Heart left ventricle (tissue), 16 donors: ENCODE results near the gene RIPK3. TPM values are rescaled to one million over a fixed set of nuclear protein-coding genes. Genes with fewer than 3 reads are reported as not detected.

Experiments
- ATAC-seq, 4 donors: fragments of 200-7000 bp; cut with Tn5 transposase; one replicate each; pipeline ENCODE4 v1.9.1; 2020 to 2022; ENCODE audit warnings: moderate library complexity in 4 of 4, mild to moderate bottlenecking in 3 of 4, moderate number of reproducible peaks in 1 of 4
- DNase-seq, 5 donors: peaks; one replicate each; pipeline ENCODE4 v3.0.0-alpha.2; 2020
- H3K27ac ChIP-seq, 12 donors: fragments of 200-600 bp; sonication (generic) in 4 of 12; one replicate each; pipeline versions ENCODE4 v1.5.0 to v1.8.0; 2016 to 2022; ENCODE audit warnings: mild to moderate bottlenecking in 2 of 12
- H3K27me3 ChIP-seq, 9 donors: fragments of 200-600 bp; sonication (generic) in 2 of 9; one replicate each; pipeline versions ENCODE4 v1.5.1 to v1.8.0; 2016 to 2022; ENCODE audit warnings: mild to moderate bottlenecking in 3 of 9
- H3K36me3 ChIP-seq, 9 donors: fragments of 200-600 bp; sonication (generic) in 2 of 9; one replicate each; pipeline versions ENCODE4 v1.5.0 to v1.8.0; 2018 to 2022; ENCODE audit warnings: mild to moderate bottlenecking in 2 of 9
- H3K4me1 ChIP-seq, 12 donors: fragments of 200-600 bp; sonication (generic) in 4 of 12; one replicate each; pipeline versions ENCODE4 v1.5.0 to v1.8.0; 2016 to 2022; ENCODE audit warnings: mild to moderate bottlenecking in 3 of 12
- H3K4me3 ChIP-seq, 12 donors: fragments of 200-600 bp; sonication (generic) in 4 of 12; one replicate each; pipeline versions ENCODE4 v1.5.0 to v1.8.0; 2017 to 2022; ENCODE audit warnings: mild to moderate bottlenecking in 9 of 12, moderate library complexity in 4 of 12
- H3K9me3 ChIP-seq, 12 donors: fragments of 200-600 bp; sonication (generic) in 4 of 12; one replicate each; pipeline versions ENCODE4 v1.5.0 to v1.8.0; 2016 to 2022; ENCODE audit warnings: mild to moderate bottlenecking in 1 of 12
- POLR2A ChIP-seq, 2 donors: fragments of 450-650 bp; IDR thresholded peaks; one replicate each; pipeline ENCODE4 v1.6.1; 2017; ENCODE audit warnings: antibody characterized with exemption in 2 of 2, mild to moderate bottlenecking in 2 of 2, moderate library complexity in 2 of 2
- WGBS, 4 donors: extraction: QIAGEN DNeasy Blood & Tissue Kit in 2 of 4; methylation state at CpG; one replicate each; pipeline versions ENCODE4 v1.1.5 to v1.1.7; 2013 to 2018; 5-methylcytosine and 5-hydroxymethylcytosine counted together
- intact Hi-C, 10 donors: fragments of 100-400 bp; cut with DNase I; formaldehyde crosslinking; loops; one replicate each; pipeline versions ENCODE4 v1.11.1 to v1.14.2; 2022
- polyA plus RNA-seq, 2 donors: library from polyadenylated mRNA; stranded (reverse); fragments of 200-250 nt; gene quantifications; one replicate each; pipeline ENCODE4 v1.2.3, GENCODE V29; 2013
- total RNA-seq, 9 donors: library from RNA; depleted of rRNA in 2 of 9; stranded (reverse); fragments of >200 nt in 2 of 9; fragmentation: NEBNext Ultra II Directional in 3 of 9; extraction: Animal tissue kit (Norgen Biotek cat#: 25700) in 3 of 9; gene quantifications; one replicate each; pipeline versions ENCODE4 v1.1.0 to v1.2.4, GENCODE V29; 2016 to 2023
- TF ChIP-seq, protein P1 (sequence below), 12 donors: fragments of 200-600 bp; sonication (generic) in 4 of 12; IDR thresholded peaks; one replicate each; pipeline versions ENCODE4 v1.5.0 to v1.8.0; 2018 to 2022; ENCODE audit warnings: antibody characterized with exemption in 12 of 12, mild to moderate bottlenecking in 5 of 12
- donor health status: ischemic (EF 13 %, LVEDD 7.1; RV severe dilation, severe dysfunction).
- donor health status: healthy with polysubstance abuse.
- donor health status: DM: no; HTN: yes; CAD: no.
- donor health status: DM: no; HTN: no; CAD: no.
- donor health status: ischemic (EF 25% LVEDD 6.9; RV normal size, moderate dysfunction).
- donor health status: ischemic (EF 25% LVEDD 5.7; RV mildly dilated, moderate dysfunction).
- donor health status: healthy.
- donor health status: DM: yes; HTN: yes; CAD: no.
- donor health status: ischemic (EF 35%, LVEDD 5.7; RV mildly dilated, moderate dysfunction).
- donor health status: nonischemic (EF 11% LVEDD 7.7; RV severe dilation, severe dysfunction).
- donor health status: DM: yes; HTN: yes; CAD: no.
- donor health status: PGD.
- donor health status: ischemic (EF 29% LVEDD 5.4; RV normal size, mild dysfunction).
- donor health status: nonischemic (EF 23%, LVEDD 6.1; RV moderate dilation, normal function).

Gene RIPK3
- total and polyA plus RNA-seq, 11 donors = 0.75 to 10.5 (median 3.0) TPM

DNA sequence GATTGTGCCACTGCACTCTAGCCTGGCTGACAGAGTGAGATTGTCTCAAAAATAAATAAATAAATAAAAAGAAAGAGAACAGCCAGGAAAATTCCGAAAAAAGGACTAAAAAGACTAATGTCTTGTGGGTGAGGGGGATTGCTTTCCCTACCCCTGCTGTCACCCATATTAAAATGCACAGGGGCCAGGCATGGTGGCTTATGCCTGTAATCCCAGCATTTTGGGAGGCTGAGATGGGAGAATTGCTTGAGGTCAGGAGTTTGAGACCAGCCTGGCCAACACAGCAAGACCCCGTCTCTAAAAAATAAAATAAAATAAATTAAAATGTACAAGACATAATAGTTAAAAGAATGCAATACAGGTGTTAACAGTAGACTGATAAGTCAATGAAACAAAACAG lies 46.3 kb downstream of the RIPK3 start:
- Histone ChIP-seq H3K4me1 (peaks cover 0 to 21% (median 5%) of the 10 kb centered on the region in 12 donors), H3K4me3 (no peak overlapping the region), H3K9me3 (no peaks in the 10 kb centered on the region), H3K36me3 (peaks cover 0 to 75% (median 58%) of the 10 kb centered on the region in 9 donors), H3K27me3 (no peaks in the 10 kb centered on the region), H3K27ac (no peak overlapping the region)
- ATAC-seq (no peak), DNase-seq (no peak)
- TF ChIP-seq POLR2A (IDR thresholded peaks at IDR 0.05) = no peak
- TF ChIP-seq, protein P1, sequence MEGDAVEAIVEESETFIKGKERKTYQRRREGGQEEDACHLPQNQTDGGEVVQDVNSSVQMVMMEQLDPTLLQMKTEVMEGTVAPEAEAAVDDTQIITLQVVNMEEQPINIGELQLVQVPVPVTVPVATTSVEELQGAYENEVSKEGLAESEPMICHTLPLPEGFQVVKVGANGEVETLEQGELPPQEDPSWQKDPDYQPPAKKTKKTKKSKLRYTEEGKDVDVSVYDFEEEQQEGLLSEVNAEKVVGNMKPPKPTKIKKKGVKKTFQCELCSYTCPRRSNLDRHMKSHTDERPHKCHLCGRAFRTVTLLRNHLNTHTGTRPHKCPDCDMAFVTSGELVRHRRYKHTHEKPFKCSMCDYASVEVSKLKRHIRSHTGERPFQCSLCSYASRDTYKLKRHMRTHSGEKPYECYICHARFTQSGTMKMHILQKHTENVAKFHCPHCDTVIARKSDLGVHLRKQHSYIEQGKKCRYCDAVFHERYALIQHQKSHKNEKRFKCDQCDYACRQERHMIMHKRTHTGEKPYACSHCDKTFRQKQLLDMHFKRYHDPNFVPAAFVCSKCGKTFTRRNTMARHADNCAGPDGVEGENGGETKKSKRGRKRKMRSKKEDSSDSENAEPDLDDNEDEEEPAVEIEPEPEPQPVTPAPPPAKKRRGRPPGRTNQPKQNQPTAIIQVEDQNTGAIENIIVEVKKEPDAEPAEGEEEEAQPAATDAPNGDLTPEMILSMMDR (IDR thresholded peaks at IDR 0.05) = no peak
- intact Hi-C loops = no loop called here
- WGBS, 4 donors = 95 to 98% (median 97%) methylated on average over 2 of the region's 2 CpGs

DNA sequence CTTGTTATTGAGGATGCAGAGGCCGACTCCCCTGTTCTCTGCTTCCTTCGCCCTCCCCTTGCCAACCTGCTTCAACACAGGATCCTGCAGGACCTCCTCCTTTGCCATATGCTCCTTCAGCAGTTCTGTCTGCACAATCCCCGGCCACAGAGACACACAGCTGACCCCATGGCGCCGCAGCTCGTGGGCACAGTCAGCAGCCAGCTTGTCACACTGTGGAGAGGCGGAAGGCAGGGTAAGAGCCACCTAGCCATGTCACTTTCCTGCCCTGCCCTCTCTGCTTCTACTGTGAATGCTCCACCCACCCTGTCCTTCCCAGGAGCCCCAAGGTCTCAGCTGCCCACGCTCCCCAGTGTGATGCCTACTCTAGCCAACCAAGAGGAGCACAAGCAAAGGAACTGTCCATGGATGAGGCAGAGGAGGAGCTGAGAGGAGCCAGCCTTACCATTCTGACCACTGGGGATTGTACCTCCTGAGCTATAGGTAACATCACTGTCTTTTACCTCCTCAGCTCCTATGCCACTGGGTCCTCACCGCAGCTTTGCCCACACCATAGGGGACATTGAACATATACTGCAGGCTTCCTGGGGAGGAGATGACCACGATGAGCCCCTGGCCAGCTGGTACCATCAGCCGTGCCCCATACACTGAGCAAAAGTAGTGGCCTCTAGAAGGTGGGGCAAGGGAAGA lies 47.5 kb downstream of the RIPK3 start:
- H3K4me1 ChIP-seq = peaks cover 0 to 9% (median 2%) of the 10 kb centered on the region in 12 donors
- 89 to 96% (median 95%) methylated on average over 10 to 11 of the region's 11 CpGs for WGBS, 4 donors
- H3K27ac ChIP-seq = no peak overlapping the region
- intact Hi-C loops = no loop called here
- no peaks in the 10 kb centered on the region for H3K27me3 ChIP-seq
- ATAC-seq (no peak), DNase-seq (no peak)
- TF ChIP-seq, protein P1 (IDR thresholded peaks at IDR 0.05) = no peak
- TF ChIP-seq POLR2A (IDR thresholded peaks at IDR 0.05) = no peak
- no peaks in the 10 kb centered on the region for H3K9me3 ChIP-seq
- peaks cover 0 to 75% (median 58%) of the 10 kb centered on the region in 9 donors for H3K36me3 ChIP-seq
- no peak overlapping the region for H3K4me3 ChIP-seq

DNA sequence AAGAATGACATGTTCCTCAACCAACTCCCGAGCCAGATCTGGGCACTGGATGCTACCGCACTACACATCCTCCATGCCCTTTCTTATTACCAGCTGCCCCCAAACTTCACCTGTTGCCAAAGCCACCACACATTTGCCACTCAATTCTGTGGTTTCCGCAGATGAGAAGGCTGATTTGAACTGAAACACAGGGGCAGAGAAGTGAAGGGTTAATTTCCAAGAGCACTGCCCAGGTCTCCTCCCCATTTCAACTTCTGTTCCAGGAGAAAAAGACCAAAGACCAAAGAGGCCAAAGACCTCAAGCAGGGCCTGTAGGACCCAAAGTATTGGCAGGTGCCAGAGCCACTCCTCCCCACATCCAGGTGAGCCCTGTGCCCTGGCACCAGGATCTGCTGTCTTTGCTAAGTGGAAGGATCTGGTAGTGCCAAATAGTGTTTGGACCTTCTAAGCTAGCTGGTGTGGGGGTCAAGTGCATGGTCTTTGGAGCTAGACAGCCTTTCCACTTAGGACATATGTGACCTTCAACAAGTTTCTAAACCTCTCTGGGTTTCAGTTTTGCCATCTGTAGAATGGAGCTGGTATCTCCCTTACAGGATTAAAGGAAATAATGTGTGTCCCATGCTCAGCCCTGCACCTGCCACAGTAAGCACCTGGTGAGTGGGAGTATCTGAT lies 48.2 kb downstream of the RIPK3 start:
- Histone ChIP-seq H3K9me3 (no peaks in the 10 kb centered on the region), H3K27me3 (no peaks in the 10 kb centered on the region), H3K27ac (no peak overlapping the region), H3K4me3 (no peak overlapping the region), H3K4me1 (peaks cover 0 to 2% (median under 1%) of the 10 kb centered on the region in 12 donors), H3K36me3 (peaks cover 0 to 75% (median 58%) of the 10 kb centered on the region in 9 donors)
- DNase-seq (no peak), ATAC-seq (no peak)
- WGBS, 4 donors = 90 to 92% (median 91%) methylated on average over 3 of the region's 3 CpGs
- no peak for TF ChIP-seq POLR2A (IDR thresholded peaks at IDR 0.05)
- TF ChIP-seq, protein P1 (IDR thresholded peaks at IDR 0.05) = no peak
- intact Hi-C loops = loop anchor here in 1 of 10 donors (2.0 kb wide), 1 partner anchor 41 kb away; no protein-coding TSS in a partner anchor

DNA sequence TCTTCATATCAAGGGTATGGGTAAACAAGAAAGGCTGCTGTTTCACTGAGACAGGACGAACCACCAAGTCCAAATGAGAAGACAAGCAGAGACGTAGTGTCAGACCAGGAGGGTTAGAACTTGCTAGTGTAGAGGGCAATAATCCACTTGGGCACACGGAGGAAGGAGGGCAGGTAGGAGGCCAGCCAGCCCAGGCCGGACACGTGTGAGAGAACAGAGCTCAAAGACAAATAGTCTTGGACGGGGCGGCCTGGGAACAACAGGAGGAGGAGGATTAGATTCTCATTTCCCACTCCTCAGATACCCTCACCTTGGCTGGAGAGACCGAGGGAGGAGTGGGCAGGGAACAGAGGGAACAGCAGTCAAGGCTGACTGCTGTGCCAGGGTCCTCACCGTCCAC lies 49.0 kb downstream of the RIPK3 start:
- H3K9me3 ChIP-seq = no peaks in the 10 kb centered on the region
- DNase-seq = no peak
- ATAC-seq = no peak
- no peak overlapping the region for H3K4me3 ChIP-seq
- no peaks in the 10 kb centered on the region for H3K4me1 ChIP-seq
- no peaks in the 10 kb centered on the region for H3K27me3 ChIP-seq
- intact Hi-C loops = loop anchor here in 1 of 10 donors (2.0 kb wide), 1 partner anchor 40 kb away; no protein-coding TSS in a partner anchor
- 80 to 93% (median 86%) methylated on average over 9 of the region's 9 CpGs for WGBS, 4 donors
- no peak for TF ChIP-seq POLR2A (IDR thresholded peaks at IDR 0.05)
- TF ChIP-seq, protein P1 (IDR thresholded peaks at IDR 0.05) = no peak
- no peak overlapping the region for H3K27ac ChIP-seq
- H3K36me3 ChIP-seq = peaks cover 0 to 67% (median 53%) of the 10 kb centered on the region in 9 donors
